Endometrial microvascular endothelial cells (primary cell): ENCODE measurements around the gene RNF212. TPM values are rescaled to one million over a fixed set of nuclear protein-coding genes. Genes with fewer than 3 reads are reported as not detected.
"Not testable (repeated sequence)": the region's sequence is repeated elsewhere in the genome, so short reads cannot be mapped to it uniquely, and the experiment has no call there.

ENCODE experiments used
- in situ Hi-C: cut with HindIII; loops from 2 replicates; pipeline ENCODE4 v1.10.0; 2017; ENCODE audit warnings: low sequenced_read_pairs, low pct_unique_long_range_greater_than_20kb; ENCODE audit errors: inconsistent ontology term
- total RNA-seq: library from RNA; depleted of rRNA; stranded (reverse); fragments of >200 nt; gene quantifications from one replicate; pipeline ENCODE4 v1.2.3, GENCODE V29; 2015; ENCODE audit errors: inconsistent ontology term

RNF212 gene
- total RNA-seq, 1 donor from 2014 or later = 0.19 TPM

DNA sequence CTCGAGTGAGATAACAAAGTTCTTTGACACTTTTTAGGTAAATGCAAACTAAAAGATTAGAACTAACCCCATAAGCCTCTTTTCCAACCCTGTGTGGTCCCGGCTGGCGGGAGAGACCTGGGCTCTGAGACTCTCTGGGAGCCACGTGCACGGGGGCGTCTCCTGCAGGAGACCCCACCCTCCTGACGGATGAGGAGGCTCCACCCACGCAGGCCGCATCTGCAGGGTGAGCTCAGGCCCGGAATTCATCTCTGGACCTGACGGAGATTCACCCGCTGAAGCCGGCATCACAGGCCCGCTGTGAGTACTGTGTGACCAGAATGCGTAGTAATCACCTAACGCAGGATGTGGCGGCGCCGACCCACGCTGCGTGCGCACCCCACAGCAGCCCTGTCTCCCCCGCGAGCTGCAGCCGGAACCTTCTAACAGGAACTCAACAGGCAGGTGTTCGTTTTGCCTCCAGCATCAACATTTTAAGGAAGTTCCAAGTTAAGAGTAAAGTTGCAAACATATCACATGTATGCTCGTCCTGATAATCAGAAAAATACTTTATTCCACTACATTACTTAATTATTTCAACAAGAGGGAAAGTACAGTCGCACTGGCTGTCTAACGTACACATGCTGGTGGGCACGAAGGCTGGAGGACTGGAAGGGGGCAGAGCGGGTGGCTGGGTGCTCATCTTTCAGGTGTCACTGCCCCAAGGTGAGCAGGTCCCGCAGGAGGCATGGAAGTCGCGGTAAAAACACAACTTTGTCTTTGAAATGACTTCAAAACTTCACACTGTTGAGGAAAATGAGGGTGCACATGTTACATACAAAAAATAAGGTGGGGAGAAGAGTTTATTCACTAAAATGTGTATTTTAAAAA, 57.4 kb downstream of the RNF212 start:
- in situ Hi-C loops = no loop called here

DNA sequence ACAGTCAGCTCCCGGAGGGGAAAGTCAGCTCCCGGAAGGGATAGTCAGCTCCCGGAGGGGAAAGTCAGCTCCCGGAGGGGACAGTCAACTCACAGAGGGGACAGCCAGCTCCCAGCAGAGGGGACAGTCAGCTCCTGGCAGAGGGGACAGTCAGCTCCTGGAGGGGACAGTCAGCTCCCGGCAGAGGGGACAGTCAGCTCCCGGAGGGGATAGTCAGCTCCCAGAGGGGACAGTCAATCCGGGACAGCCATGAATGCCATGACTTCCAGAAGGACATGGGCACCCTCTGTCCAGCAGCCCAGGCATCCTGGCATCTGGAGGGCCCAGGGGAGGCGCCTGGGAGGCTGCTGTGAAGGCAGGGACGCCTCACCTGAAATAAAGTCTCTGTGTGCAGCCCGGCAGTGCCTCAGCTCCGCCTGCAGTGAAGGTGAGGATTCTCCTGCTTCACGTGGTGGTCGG, 58.1 kb downstream of the RNF212 start:
- in situ Hi-C loops = not testable (repeated sequence)

DNA sequence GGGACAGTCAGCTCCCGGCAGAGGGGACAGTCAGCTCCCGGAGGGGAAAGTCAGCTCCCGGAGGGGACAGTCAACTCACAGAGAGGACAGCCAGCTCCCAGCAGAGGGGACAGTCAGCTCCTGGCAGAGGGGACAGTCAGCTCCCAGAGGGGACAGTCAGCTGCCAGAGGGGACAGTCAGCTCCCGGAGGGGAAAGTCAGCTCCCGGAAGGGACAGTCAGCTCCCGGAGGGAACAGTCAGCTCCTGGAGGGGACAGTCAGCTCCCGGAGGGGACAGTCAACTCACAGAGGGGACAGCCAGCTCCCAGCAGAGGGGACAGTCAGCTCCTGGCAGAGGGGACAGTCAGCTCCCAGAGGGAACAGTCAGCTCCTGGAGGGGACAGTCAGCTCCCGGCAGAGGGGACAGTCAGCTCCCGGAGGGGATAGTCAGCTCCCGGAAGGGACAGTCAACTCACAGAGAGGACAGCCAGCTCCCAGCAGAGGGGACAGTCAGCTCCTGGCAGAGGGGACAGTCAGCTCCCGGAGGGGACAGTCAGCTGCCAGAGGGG, 58.6 kb downstream of the RNF212 start:
- in situ Hi-C loops = not testable (repeated sequence)

DNA sequence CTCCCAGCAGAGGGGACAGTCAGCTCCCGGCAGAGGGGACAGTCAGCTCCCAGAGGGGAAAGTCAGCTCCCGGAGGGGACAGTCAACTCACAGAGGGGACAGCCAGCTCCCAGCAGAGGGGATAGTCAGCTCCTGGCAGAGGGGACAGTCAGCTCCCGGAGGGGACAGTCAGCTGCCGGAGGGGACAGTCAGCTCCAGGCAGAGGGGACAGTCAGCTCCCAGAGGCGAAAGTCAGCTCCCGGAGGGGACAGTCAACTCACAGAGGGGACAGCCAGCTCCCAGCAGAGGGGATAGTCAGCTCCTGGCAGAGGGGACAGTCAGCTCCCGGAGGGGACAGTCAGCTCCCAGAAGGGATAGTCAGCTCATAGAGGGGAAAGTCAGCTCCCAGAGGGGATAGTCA, 59.5 kb downstream of the RNF212 start:
- in situ Hi-C loops = not testable (repeated sequence)

DNA sequence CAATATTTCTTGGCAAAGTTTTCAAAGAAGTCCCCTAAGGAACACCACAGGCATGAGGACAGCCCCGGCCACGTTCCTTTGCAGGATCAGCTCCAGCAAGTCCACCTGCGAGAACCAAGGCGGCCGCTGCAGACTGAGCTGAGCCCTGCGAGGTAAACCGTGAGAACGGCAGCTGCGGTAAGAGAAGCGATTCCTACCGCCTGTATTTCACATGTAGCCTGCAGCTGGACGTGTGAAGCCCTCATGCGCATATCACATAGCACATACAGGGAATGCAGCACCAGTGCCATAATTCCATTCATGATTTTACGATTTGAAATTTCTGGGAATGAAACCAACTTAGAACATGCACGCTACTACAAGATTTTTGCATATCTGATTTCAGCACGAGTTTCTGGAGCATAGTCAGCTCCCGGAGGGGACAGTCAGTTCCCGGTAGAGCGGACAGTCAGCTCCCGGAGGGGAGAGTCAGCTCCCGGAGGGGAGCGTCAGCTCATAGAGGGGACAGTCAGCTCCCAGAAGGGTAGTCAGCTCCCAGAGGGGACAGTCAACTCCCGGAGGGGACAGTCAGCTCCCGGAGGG, 60.2 kb downstream of the RNF212 start:
- in situ Hi-C loops = no loop called here

DNA sequence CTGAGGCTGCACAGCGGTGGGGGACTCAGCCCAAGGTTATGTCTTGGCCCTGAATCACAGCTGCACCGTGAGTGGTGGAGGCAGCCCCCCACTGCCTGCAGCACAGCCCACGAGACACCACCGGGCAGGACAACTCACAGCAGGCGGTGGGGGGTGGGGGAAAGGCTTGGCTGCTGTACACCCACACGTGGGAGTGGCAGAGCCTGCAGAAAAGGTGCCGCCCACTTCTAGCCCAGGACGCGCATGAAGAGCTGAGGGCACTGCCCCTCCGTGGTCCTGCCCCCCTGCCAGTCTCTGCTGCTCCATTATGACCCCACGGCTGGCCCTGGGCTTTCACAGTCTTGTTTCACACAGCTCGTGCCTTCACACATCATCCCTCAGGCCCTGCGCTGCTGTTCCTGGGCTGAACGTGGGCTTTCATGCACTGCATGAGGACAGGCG, 61.1 kb downstream of the RNF212 start:
- in situ Hi-C loops = no loop called here

DNA sequence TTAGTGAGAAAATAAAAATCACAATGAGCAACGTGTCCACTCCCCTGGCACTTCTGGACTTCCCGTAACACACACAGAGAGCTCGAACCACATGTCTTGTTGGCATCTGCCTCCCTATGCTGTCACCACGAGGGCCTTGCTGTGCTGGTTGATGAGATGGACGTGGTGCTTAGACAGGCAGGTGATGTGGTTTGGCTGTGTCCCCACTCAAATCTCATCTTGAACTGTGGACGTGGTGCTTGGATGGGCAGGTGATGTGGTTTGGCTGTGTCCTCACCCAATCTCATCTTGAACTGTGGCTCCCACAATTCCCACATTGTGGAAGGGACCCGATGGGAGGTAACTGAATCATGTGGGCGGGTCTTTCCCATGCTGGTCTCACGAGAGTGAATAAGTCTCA, 61.9 kb downstream of the RNF212 start:
- in situ Hi-C loops = no loop called here

DNA sequence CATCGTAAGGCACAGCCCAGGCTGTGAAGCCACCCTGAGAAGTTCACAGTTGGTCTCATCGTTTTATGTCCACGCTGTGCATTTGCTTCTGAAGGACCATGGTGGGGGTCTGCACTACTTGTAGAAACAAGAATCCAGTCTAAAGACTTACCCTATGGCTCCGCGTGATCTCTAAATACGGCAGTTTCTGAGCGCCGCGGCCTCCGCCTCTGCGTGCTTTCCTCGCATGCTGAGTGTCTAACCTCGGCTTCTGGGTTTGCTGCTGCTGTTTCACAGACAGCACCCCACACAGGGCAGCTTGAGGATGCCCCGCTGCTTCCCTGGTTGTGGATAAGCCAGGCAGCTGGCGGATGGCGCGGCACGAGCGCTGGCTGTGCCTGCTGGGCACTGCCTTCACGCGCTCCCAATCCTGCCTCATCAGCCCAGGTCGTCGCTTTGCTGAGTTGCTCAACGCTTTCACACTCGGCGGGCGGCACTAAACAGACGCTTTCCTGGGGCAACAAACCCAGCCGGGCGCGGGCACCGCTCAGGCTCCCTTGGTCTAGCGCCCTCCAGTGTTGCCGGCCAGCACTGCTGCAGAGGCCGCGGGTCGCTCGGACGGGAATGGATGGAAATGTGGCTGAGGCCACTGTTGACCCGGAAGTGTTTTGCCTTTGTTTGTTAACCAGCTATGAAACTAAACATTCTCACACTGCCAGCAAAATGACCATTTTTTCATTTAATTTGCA, 62.7 kb downstream of the RNF212 start:
- in situ Hi-C loops = no loop called here

DNA sequence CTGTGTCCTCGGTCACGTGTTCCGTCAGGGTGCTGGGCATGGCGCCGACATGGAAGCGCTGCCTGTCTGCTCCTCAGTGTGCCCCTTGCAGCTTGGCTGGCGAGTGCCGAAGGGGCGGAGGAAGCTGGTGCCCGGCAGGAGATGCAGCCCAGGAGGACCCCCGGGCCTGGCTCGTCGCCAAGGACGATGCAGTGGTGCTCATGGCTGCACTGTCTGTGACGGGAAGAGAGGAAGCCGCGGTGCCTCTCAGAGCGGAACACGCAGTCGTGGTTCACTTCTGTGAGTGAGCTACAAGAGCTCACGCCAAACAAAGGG, 63.8 kb downstream of the RNF212 start:
- in situ Hi-C loops = no loop called here

DNA sequence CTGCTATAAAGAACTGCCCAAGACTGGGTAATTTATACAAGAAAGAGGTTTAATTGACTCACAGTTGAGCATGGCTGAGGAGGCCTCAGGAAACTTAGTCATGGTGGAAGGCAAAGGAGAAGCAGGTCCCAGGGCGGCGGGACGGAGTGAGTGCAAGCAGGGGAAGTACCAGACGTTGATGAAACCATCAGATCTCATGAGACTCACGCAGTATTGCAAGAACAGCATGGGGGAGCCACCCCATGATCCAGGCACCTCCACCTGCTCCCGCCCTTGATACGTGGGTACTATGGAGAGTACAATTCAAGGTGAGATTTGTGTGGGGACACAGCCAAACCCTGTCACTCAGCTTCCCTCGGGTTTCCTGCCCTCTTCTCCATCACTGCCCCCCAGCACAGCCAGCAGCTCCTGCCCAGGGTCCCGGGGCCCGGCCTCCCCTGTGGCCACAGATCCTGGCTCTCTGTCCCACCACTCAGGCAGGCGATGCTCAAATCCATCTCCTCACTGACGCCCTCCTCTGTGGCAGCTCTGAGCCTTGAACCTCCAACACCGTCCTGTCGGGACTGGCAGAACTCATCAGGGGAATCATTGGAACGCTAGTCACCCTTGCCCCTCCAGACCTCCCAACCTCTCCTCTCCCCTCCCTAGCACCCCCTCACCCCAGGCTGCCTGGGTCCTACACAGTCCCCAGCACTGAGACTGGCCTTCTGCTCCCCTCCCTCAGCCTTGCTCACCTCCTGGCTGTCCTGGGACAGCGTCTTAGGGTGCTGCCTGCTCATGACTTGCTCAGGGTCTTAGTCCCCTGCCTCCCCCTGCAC, 64.4 kb downstream of the RNF212 start:
- in situ Hi-C loops = no loop called here

DNA sequence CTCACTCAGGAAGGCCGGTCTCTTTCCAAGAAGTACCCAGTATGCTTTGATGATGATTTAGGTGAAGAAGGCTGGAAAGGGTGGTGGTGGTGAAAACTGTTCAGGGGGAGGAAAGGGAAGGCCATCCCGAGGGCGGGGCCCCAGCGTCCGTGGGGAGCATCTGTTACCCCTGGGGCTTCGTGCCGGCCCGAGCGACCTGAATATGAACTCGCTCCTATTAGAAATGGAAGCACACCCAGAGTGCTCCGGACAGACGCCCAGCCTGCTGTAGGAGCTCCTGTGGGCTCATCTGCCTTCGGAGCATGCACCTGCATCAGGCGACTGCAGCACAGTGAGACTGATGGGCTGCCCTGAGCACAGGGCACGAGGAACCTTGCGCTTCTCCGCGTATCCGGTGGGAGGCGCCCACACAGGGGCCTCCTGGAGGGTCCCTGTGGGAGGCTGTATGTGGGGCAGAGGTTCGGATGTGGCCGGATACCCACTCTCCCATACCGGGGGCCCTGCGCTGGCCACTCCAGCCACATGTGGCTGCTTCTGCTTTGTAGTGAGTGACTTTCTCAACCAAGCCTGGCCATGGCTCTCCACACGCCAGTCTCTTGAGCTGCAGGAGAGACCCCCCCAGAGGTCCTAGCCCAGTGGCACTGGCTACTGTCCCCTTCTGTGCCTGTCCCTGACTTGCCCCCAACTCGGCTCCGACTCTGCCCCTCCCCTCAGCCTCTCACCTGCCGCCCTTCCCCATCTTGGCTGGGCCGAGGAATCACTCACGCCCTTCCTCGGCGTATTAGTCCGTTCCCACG, 65.2 kb downstream of the RNF212 start:
- in situ Hi-C loops = no loop called here

DNA sequence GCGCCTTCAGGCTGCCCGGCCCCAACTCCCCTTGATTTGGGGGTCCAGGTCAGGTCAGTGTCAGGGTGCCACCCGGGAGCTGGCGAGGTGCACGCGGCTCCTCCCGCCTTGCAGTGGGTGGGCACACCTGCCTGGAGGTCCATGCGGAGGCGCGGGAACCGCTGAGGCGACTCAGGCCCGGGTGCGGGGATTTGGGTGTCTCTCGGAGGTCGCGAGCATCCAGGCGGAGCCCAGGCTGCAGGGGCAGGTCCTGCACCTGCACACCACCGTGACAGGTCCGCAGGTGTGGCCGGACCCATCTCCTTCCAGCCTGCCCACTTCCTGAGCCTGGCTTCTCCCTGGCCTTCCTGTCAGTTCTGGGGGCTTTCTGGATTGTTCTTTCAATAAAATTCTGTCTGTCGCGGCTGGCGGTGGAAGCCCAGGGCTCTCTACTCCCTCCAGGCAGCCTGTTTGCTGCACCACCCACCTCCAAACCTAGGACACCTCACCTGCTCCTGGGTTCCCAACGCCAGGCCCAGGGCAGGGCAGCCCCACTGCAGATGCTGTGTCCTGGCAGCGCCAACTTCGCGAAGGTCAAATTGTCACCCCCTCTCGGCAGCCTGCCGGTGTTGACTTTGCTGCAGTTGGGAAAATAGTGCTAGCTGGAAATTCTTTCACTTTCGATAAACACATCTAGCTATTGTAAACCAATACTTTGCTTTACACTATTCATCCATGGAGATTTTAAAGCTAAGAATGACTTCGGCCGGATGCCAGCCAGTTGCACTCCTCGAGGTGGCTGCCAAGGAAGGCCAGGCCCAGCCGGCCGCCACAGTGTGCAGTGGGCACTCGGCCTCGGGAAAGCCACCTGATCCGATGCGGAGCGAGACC, 66.0 kb downstream of the RNF212 start:
- in situ Hi-C loops = no loop called here

DNA sequence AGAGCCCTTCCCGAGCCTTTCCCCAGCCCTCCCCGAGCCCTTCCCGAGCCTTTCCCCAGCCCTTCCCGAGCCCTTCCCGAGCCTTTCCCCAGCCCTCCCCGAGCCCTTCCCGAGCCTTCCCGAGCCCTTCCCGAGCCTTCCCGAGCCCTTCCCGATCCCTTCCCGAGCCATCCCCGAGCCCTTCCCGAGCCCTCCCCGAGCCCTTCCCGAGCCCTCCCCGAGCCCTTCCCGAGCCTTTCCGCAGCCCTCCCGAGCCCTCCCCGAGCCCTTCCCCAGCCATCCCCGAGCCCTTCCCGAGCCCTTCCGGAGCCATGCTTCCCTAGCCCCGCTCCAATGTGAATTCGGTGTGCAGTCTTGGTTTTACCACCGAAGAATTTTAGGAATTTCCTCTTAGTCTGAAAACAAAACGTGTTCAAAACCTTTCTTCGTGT, 66.8 kb downstream of the RNF212 start:
- in situ Hi-C loops = not testable (repeated sequence)

DNA sequence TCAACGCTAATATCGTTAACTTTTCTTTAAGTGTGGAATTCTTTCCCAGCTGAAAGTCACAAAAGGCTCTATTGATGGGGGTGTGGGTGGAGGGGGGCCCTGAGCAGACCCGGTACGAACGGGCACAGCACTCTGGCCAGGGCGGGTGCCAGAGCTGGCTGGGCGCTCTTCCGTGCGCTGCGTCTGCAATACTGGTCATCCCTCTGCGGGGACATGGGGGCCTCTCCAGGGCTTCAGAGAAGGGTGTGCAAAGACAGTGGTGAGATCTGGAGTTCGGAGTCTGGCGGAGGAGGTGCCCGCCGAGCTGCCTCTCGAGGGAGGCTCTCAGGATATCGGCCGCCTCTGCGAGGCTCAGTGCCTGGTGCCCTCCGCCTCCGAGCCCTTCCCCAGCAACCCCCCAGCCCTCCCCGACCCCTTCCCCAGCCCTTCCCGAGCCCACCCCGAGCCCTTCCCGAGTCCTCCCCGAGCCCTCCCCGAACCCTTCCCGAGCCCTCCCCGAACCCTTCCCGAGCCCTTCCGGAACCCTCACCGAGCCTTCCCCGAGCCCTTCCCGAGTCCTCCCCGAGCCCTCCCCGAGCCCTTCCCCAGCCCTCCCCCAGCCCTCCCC, 67.7 kb downstream of the RNF212 start:
- in situ Hi-C loops = no loop called here

DNA sequence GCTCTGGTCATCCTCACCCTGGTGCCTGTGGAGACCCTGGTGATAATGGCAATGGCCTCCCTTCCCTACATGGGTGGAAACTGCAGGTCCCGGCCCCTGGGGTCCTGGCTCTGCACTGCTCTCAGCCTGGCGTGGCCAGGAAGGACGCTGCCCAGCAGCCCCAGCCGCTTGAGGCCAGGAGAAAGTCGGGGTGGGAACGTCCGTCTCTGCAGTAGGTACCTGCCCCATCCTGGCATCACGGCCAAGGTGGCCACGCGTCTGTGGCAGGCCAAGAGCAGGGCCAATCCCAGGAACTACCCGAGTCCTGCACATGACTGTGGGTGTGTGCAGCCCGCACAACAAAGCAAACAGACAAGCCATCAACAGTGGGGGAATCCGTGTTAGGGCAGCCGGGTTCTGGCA, 68.2 kb downstream of the RNF212 start:
- in situ Hi-C loops = no loop called here

DNA sequence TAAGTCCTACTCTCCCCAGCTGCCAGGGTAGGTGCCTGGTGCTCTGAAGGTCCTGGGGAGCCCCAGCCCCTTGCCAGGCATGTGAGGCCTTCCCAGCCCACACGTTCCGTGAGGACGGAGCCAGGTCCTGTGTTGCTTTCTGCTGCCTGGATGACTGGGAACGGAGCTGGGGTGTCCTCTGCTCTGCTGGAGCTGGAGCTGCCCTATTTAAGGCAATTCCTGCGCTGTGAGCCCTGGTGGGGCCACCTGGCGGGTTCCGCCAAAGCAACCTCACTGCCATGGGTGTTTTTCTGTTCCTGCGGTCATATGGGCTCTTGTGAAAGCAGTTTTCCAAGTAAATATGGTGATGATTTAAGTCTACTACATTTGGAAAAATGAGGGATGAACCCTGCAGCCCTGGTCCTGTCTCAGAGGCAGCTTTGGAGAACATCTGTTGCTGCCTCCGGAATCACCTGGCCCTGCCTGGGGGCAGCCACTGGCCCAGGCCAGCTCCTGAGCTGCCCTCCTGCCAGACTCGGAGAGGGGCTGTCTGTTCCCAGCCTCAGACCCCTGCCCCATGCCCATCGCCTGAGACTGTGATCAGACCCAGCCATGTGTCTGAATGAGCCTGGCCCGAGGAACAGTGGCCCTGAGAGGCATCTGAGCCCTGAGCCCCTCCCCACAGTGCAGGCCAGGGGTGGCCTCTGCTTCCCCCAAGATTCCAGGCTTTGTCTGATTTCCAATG, 68.7 kb downstream of the RNF212 start:
- in situ Hi-C loops = no loop called here
